Measurements from ENCODE around the gene CHSY3. TPM values are rescaled to one million over a fixed set of nuclear protein-coding genes. Genes with fewer than 3 reads are reported as not detected.

The CHSY3 gene
- total and polyA plus RNA-seq, 2 experiments from 2014 or later: 0.44 to 3.0 TPM

- Histone ChIP-seq H3K79me2 (replicated peaks; ENCODE audit: insufficient read depth) (no peaks in the 10 kb centered on the region), H2AFZ (no peak overlapping the region), H4K20me1 (replicated peaks; ENCODE audit: insufficient read depth) (no peaks in the 10 kb centered on the region), H3K4me3 (no peak overlapping the region), H3F3A (replicated peaks; ENCODE audit: low read depth) (no peaks in the 10 kb centered on the region), H3K27ac (ENCODE audit: low read depth) (no peak overlapping the region), H3K9me2 (ENCODE audit: insufficient read depth) (no peaks in the 10 kb centered on the region), H3K4me2 (no peak overlapping the region), H3K27me3 (ENCODE audit: insufficient read depth) (no peaks in the 10 kb centered on the region), H3K4me1 (ENCODE audit: insufficient read depth) (no peaks in the 10 kb centered on the region), H3K36me3 (ENCODE audit: insufficient read depth) (no peaks in the 10 kb centered on the region)
- Mint-ChIP-seq H3K36me3 (ENCODE audit: low read depth) (no peaks in the 10 kb centered on the region; the same call in 2 of the 3 replicates), H3K9me3 (no peaks in the 10 kb centered on the region), H3K4me3 (no peak overlapping the region), H3K27me3 (ENCODE audit: insufficient read depth, low read depth, poor library complexity) (peaks cover under 1% of the 10 kb centered on the region), H3K4me1 (peaks cover under 1% of the 10 kb centered on the region; the same call in 1 of the 3 replicates), H3K27ac (no peak overlapping the region)
- no peak for DNase-seq (ENCODE audit: low spot score)
- TF ChIP-seq STAT1 (IDR thresholded peaks at IDR 0.05; ENCODE audit: unreplicated experiment) (no peak), EZH2 (IDR thresholded peaks at IDR 0.05; ENCODE audit: low read depth, unreplicated experiment) (no peak), CREB1 (CRISPR knock-in tag; IDR thresholded peaks at IDR 0.05; ENCODE audit: low read depth) (no peak), ZNF114 (CRISPR knock-in tag; IDR thresholded peaks at IDR 0.05) (no peak), ZNF331 (CRISPR knock-in tag; IDR thresholded peaks at IDR 0.05; ENCODE audit: low read depth) (no peak), ZNF462 (CRISPR knock-in tag; IDR thresholded peaks at IDR 0.05) (no peak), NANOG (IDR thresholded peaks at IDR 0.05; ENCODE audit: borderline replicate concordance) (no peak), EZH2phosphoT487 (IDR thresholded peaks at IDR 0.05; ENCODE audit: unreplicated experiment) (no peak), CTCF (conservative IDR thresholded peaks at IDR 0.05; ENCODE audit: low read depth in 2 of 2) (no peak), POLR2AphosphoS5 (IDR thresholded peaks at IDR 0.05; ENCODE audit: low read depth) (no peak)
- TF ChIP-seq, protein P1, sequence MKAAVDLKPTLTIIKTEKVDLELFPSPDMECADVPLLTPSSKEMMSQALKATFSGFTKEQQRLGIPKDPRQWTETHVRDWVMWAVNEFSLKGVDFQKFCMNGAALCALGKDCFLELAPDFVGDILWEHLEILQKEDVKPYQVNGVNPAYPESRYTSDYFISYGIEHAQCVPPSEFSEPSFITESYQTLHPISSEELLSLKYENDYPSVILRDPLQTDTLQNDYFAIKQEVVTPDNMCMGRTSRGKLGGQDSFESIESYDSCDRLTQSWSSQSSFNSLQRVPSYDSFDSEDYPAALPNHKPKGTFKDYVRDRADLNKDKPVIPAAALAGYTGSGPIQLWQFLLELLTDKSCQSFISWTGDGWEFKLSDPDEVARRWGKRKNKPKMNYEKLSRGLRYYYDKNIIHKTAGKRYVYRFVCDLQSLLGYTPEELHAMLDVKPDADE (IDR thresholded peaks at IDR 0.05): no peak
- ATAC-seq: no peak
Measured at GRCh38 chr5:130078661-130079060, 174.4 kb downstream of the CHSY3 start.

All from GM23338 (cell line).